Pons (tissue), 1 donor: ENCODE results near the gene IDH3A.

Source experiments
- DNase-seq: peaks from one replicate; pipeline ENCODE4 v3.0.0-alpha.2; 2016; ENCODE audit warnings: low spot score

Gene IDH3A

DNA sequence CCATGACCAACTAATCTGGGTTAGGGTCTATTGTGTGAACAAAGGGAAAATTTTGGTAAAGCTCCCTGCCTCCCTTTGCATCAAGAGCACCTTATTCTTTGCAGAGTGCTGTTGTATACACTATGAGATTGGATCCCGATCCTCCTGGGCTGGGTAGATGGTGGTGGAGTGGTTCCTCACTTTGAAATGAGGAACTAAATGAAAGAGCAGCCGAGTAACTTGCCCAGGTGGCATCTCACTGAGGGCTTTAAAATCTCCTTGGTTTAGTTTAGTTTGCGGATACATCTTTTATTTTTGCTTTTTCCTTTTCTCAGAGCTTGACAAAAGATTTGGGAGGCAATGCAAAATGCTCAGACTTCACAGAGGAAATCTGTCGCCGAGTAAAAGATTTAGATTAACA, 19.4 kb downstream of the IDH3A start:
- DNase-seq, result no peak

DNA sequence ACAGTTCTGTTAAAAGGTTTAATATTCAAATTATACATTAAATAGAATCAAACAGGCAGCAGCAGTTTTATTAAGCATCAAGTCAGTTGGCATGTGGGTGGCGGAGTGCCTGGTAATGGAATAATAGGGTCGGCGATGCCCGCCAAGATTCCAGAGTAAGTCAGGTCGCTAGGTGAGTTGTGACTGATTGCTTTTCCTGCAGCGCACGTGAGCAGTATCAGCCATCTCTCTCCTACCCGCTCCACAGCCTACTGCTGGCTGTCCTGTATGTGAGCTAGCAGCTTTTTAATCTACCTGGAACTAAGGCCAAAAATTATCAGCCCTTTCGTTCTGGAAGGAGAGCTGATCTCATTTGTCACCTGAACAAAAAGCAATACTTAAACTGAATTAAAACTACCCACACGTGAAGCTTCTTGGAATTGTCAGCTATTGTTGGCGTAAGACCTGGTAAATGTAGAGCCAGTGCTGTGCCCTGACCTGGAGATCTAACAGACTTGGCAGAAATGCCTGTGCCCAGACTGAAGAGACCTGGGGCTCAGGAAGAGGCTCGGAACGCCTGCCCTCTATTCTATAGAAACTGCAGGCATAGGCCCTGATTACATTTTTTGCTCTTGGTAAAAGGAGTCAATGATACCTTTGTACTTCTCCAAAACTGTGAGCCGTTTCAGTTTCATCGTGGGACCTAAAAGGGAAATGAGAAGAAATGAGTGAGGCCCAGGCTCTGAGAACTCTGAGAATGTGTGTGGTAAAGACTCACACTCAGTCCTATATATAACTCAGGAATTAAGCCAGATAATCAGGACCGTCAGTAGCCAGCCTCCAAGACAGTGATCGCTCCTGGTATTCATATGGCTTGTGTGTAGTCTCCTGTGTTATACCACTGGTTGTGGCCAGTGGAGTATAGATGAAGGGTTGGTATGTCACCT, 21.9 kb downstream of the IDH3A start:
- DNase-seq, result peak; percentile 67

DNA sequence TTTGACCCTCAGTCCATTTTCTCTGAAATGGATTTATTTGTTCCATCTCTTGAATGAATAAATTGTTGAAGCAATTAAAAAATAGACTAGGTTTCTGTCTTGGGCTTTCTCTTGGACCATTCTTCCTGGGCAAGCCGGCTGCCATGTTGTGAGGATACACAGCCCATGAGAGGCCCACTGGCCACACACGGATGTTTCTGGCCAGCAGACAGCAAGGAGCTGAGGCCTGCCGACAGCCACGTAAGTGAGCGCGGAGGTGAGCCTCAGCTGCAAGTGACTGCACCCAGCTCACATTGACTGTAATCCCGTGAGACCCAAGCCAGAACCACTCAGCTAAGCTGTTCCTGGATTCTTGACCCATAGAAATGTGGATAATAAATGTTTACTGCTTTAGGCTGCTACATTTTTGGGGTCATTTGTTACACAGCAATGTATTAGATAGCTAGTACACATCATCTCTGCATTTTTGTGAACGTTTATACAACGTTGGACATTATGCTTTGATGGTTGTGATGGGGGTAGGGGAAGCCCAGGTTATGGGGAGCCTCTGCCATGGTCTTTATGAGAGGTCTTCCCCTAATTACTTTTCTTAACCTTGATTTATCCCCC, 22.8 kb downstream of the IDH3A start:
- DNase-seq, result no peak

DNA sequence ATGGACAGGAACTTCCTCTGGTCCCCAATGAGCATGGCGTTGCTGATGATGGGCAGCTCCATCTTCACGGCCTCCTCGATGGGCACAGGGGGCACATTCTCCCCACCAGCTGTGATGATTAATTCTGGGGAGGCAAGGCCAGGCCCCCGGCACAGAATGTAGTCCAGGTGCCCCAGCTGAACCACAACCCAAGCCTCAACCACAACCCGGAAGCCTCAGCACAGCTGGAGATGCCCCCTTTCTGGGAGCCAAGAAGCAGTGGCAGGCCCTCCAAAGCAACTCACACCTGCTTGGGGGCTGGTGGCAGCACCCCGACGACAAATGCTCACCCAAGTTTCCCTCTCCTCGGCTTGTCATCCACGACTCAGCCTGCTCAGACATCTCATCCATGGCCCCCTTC, 25.2 kb downstream of the IDH3A start:
- DNase-seq, result no peak

DNA sequence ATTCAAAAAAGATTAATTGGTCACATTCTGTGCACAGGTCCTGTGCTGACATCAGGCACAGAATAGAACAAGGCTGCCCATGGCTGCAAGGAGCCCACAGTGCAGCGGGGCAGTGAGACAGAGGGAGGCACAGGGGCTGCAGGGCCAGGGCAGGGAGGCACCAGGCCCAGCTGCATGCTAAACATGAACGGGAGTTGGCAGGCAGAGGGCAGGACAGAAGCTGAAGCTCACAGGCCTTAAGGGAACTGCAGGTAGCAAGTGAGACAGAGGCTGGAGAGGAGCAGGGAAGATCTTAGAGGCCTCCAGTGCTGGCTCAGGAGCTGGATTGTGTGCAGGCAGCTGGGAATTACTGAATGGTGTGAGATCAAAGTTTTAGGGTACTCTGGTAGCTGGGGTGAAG, 26.2 kb downstream of the IDH3A start:
- no peak for DNase-seq

DNA sequence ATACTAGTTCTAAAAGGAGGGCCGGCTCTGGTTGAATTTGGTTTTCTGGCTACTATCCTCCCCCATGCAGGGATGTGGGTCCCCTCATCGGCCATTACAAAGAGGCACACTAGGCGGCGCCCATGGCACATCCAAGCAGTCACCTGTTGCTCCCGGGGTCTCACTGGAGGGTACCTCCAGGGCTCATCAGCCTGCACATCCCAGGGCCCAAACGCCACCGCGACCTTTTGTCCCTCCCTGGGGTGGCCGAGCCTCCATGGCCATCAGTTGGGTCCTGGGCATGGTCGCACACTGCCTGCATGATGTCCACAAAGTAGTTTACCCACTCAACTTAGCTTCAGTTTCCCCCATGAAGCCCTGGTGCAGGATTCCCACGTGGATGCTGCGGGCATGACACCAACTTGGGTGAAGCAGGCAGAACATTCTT, 28.3 kb downstream of the IDH3A start:
- peak; percentile 38 for DNase-seq

DNA sequence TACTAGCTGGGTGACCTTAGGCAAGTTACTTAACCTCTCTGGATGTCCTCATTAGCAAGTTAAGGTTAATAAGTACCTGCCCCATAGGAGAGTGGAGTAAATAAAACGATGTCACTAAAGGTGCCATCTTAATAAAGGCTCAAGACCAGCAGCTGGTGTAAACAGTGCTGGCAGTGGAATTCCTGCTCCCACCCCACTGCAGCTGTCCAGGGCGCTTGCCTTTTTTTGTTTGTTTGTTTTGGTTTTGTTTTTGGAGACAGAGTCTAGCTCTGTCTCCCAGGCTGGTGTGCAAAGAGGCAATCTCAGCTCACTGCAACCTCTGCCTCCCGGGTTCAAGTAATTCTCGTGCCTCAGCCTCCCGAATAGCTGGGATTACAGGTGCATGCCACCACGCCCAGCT, 28.9 kb downstream of the IDH3A start:
- no peak for DNase-seq

DNA sequence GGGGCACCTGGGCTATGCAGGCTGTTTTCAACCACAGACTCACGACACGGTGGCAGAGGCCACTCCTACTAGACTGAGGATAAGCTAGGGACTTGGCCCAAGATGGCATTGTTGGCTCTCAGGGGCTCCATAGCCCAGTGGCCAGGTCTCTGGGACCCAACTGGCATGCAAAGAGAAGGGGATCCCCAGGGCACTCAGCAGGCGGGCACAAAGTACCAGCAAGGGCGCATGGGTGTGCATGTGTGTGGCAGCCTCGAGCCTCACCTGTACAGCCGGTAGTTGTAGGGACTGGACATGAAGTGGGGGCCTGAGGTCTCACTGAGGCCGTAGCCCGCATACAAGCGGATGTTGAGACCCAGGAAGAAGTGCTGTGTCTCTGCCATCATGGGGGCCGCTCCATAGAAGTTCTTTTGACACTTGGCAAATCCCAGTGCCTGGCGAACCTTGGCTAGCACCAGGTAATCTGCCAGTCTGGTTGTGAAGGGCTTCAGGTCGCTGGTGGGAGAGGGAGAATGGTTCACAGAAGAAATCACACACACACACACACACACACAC, 30.2 kb downstream of the IDH3A start:
- no peak for DNase-seq

DNA sequence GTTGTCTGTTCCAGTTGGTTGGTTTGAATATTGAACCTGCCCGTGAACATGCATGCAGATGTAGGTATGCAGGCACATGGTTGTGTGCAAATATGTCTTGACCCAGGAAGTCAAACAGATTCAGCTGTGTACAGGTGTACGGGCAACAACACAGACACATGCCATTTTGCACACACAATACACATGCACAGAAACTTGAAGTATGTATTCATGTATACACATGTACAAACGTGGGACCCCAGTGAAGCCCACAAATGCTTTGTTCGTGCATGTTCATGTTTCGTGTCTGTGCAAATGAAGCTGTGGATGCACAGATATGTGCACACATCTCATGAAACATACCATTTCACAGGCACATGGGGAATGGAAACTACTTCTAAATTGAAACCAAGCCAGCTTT, 30.7 kb downstream of the IDH3A start:
- no peak for DNase-seq

DNA sequence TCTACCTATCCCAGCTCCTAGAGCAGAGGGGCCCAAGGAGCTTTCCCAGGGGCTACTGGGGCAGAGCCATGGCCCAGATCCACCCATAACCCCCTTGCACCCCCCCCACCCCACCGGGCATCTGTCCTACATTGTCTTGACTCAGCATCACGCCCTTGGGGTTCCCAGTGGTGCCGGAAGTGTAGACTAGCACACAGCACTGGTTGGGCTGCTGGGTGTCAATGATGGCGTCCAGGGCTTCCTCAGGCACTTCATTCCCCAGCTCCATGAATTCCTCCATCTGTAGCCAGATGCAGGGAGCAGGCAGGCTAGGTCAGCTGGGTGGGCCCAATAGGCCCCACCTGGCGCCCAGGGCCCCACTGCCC, 33.2 kb downstream of the IDH3A start:
- no peak for DNase-seq

DNA sequence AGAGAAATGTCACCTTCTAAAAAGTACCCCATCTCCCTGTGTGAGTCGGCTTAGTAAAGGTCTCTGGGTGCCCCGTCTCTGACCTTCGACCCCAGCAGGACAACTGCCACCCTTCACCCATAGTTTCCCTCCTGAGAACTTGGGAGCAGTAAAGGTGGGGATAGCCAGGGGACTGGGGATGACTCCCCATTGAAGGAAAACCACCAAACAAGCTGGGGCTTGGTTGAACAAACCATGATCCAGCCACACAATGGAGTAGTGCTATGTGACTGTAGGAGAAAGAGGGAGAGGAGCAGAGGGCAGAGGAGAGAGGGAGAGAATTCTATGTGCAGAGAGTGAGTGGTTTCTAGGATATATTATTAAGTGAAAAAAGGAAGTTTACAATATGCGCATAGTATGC, 33.7 kb downstream of the IDH3A start:
- DNase-seq, result no peak

DNA sequence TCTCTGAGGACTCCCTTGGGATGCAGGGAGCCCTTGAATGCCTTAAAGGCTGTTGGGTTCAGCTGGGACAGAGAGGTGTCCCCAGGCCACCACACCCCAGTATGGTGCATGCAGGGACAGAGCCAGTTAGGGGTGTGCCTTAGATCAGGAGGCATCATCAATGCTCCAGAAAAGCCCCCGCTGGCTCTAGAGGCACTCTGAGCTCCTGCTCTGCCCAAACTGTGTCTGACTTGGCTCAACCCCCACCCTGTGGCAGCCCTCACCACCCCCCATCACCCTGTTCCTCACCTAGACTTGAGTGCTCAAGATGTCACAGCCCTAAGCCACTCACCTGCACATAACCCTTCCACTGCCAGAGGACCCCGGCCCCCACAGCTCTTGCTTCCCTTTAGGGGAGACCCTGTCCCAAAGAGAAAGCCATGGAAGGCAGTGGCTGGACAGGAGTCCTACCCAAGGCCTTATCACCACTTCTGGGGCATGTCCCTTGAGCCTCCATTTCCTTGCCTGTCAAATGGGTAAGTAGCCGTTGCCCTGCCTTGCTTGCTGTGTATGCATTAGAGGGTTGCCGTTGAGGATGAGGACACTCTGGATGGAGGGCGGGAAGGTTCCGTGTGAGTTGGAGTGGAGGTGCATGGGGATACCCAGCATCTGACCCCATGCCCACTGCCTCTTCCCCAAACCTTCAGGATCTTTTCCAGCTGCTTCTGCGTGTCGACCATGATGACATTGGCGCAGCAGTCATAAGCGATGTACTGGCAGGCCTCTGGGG, 43.8 kb downstream of the IDH3A start:
- no peak for DNase-seq

DNA sequence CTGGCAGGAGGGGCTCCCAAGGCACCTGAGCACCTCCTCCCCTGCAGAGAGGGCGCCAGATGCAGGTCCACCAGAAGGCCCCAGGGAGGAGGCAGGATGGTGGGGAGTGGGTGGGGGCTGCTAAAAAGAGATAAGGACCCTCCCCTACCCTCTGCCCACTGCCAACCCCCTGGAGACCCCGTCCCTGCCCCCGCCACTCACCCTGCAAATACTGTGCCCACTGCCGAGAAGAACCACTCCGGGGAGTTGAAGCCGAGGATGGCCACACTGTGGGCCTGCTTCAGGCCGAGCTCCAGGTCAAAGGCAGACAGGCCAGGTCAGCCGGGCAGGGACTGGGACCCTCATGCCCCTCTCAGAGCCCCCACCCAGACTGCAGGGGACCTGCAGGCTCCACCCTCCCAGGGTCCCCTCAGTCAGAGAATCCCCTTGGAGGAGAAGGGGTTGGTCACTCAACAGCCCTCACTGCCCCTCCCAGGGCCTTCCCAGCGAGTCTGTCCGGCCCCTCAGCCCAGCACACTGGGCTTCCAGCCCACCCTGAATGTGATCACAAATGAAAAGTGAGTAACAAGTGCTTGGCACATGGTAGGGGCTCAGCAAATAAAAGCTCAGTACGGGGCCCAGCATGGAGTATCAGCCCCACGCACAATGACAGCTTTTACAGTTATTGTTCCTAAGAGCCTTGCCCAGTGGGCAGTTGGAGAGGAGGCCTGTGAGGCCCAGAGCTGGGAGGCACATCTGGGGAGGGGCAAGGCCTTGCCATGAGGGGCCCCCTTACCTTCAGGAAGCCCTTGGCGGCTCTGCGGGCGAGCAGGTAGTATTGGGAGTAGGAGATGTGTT, 44.8 kb downstream of the IDH3A start:
- DNase-seq, result no peak

DNA sequence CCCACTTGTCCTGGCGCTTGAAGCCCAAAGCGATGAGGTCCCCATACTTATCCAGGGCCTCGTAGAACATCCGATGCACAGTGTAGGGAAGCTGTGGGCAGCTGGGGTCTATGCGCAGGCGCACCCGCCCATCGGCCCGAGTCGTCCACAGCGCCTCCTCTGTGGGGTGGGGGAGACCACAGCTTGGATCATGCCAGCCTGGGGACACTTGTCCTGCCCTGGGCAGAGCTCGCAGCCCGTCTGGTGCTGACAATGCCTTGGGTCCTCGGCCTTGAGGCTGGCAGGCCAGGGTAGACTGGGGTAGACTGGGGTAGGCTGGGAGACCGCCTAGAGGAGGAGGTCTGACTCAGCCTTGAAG, 45.4 kb downstream of the IDH3A start:
- DNase-seq, result no peak

DNA sequence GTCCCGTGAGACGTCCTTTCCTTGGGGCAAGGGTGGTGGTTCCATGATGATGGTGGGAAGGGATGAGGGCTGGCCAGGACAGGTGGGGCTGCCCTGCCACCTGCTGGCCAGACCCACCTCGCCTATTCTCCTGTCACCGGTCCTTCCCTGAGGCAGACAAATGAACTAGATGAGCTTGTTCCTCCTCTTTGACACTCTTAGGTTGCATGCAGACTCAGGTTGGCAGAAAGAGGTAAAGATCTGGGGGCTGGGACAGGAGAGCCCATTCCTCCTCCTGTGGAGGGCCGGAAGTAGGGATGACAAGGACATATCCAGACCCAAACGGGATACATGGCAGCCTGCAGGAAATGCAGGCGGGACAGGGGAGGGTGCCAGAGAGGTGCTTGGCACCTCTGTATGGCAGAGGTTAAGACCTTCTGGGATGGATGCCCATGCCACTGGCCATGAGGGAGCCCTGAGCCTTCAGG, 46.6 kb downstream of the IDH3A start:
- DNase-seq, result no peak

DNA sequence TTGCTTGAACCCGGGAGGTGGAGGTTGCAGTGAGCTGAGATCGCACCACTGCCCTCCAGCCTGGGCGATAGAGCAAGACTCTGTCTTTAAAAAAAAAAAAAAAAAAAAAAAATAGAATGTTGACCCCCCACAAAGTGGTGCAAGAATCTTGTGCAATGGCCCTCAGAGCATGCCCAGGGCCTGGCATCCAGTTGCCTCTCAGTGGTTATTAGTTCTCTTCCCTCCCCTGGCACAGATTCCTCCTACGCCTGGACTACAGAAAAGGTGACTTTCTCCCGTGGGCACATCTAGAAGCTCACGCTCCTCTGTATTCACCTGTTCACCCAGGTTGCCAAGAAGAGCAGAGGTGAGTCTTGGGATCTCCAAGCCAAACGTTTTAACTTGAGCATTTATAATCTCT, 48.5 kb downstream of the IDH3A start:
- DNase-seq, result no peak

DNA sequence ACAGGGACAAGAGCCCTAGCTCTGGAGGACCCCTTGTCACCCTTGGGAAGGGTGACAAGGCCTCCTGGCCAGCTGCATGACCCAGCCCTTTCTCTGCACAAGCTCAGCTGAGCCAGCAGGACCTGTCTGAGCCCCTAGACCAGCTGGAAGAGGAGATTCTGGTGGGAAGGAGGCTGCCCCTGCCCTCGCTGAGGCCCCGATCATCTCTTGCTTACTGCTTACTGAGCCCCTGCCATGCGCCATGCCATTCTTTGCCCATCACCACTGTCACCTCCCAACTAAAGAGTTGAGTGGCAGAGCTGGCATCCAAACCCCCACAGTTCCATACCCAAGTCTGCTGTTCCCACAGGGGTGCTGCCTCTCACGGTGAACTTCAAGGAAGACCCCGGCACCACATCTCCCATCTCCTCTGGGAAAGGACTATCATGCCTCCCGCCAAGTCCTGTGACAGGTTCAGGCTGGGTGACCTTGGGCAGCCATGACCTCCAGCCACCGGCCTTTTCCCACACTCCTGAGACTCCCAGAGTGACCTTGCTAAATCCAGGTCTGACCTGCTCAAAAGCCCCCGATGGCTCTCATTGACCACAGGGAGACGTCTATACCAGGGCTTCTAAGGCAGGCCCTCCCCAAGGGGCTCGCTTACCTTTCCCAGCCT, 51.2 kb downstream of the IDH3A start:
- no peak for DNase-seq

DNA sequence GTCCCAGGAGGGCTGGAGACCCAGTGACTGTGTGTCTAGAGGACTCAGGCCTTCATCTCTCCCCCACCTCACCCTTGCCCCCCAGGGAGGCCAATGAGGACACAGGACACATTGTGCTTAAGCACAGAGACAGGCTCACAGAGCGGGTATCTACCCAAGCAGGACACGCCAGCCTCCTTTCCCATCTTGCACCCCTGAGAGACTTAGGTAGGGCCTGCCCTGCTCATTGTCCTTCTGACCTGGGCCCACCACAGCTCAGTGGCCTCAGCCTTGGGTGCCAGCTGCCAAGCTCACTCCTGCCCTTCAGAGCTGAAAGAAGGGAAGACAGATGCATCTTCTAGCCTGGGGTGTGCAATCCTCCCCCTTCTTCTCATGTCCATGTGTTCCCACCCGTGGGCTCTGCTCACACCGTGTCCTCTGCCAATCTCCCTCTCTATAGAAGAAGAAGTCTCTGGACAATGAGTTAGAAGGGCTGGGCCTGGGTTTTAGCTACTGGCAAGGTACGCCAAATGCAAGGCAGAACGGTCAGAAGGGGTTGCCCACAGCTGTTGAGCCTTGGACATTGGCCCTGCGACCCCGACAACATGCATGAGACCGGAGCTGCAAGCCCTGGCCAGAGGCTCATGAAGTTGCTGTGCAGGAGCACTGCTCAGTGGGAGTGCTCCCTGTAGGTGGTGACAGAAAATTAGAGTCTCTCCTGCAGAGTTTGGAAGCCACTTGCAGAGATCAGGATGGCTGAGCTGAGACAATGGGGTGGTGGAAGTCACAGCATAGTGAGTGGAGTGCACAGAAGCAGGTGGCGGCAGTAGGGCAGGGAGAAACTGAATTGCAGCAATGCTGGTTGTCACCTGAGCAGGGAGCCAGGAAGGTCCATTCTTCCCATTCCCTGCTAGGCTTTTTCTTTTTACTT, 52.4 kb downstream of the IDH3A start:
- no peak for DNase-seq

DNA sequence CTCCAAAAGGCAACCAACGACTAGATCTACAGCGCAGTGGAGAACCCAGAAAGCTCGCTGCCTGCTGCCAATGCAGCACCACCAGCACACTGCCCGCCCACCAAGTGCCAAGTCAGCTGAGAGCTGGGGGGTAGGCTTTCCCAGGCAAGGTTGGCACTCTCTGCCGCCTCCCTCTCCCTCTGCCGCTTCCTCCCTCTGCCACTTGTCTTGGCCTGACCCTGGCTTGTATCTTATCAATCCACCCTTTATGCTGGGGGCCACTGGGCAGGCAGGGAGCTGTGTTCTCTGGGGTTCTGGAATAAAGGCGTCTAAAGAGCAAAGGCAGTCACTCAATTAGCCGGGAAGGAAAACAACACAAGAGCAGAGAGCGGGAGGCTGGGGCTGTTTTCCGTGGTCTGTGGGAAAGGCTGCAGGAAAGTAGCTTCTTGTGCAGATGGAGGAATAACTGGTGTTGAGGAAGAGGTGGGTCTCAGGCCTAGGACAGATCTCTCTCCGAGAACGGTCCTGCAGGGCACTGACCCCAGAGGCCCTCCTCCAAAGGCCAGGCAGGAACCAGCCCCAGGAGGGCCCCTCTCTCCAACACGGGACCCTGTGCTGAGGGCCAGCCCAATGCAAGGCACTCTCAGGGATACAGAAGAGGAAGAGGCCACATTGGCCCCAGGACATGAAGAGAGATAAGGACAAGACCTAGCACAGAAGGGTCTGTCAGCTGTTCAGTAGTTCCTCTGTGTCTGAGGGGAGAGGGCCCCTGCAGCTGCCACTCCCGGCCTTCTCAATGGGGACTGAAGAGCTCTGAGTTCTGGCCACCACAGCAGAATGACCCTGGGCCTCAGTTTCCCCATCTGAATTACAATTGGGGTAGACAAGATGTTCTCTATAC, 54.4 kb downstream of the IDH3A start:
- DNase-seq, result peak; percentile 75
